Astrocyte of the cerebellum (primary cell): ENCODE results near the gene USP1.

Experiments
- DNase-seq: peaks from one replicate; pipeline ENCODE4 v3.0.0-alpha.2; 2011; ENCODE audit warnings: low read depth
- H3K4me3 ChIP-seq: 2 replicates; pipeline ENCODE4 v1.5.1; 2011; ENCODE audit warnings: mild to moderate bottlenecking, low read depth, low read length, moderate library complexity
- in situ Hi-C: cut with HindIII; loops from 2 replicates; pipeline ENCODE4 v1.10.0; 2017; ENCODE audit warnings: low sequenced_read_pairs
- TF ChIP-seq, protein P1 (sequence below): IDR thresholded peaks from 2 replicates; pipeline ENCODE4 v1.5.1; 2012; ENCODE audit warnings: low read length, low read depth, moderate library complexity, mild to moderate bottlenecking; ENCODE audit errors: missing control alignments

Gene USP1

GRCh38 chr1:62439652-62440371, 3.0 kb downstream of the USP1 start:
- H3K4me3 ChIP-seq: no peak overlapping the region
- TF ChIP-seq, protein P1, sequence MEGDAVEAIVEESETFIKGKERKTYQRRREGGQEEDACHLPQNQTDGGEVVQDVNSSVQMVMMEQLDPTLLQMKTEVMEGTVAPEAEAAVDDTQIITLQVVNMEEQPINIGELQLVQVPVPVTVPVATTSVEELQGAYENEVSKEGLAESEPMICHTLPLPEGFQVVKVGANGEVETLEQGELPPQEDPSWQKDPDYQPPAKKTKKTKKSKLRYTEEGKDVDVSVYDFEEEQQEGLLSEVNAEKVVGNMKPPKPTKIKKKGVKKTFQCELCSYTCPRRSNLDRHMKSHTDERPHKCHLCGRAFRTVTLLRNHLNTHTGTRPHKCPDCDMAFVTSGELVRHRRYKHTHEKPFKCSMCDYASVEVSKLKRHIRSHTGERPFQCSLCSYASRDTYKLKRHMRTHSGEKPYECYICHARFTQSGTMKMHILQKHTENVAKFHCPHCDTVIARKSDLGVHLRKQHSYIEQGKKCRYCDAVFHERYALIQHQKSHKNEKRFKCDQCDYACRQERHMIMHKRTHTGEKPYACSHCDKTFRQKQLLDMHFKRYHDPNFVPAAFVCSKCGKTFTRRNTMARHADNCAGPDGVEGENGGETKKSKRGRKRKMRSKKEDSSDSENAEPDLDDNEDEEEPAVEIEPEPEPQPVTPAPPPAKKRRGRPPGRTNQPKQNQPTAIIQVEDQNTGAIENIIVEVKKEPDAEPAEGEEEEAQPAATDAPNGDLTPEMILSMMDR: no peak
- in situ Hi-C loops: no loop called here
- peak; percentile 18 for DNase-seq

- TF ChIP-seq, protein P1: no peak
- DNase-seq: no peak
- in situ Hi-C loops: no loop called here
- no peak overlapping the region for H3K4me3 ChIP-seq
Observed at GRCh38 chr1:62444701-62445100, 7.9 kb downstream of the USP1 start.

DNA sequence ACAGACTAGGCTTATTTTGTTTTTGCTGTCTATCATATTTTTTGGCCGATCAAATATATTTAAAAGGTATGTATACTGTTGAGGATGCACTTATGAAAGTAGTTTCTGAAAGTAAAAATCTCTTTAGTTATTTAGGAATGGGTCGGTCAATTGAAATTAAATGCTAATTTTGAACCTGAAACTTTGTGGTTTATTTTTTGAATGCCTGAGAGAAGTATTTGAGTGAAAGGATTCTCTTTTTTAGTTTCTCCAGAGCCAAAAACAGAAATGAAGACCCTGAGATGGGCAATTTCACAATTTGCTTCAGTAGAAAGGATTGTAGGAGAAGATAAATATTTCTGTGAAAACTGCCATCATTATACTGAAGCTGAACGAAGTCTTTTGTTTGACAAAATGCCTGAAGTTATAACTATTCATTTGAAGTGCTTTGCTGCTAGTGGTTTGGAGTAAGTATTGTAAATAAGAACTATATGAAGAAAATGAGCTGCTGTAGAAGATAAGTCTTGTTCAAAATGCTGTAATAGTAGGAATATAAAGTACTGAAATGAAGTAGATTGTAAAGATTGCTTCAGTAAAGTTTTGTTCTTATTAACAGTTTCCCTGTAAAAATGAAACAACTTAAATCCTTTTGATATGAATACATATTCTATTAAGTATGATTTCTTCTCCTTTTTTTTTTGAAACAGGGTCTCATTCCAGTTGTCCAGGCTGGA, 11.5 kb downstream of the USP1 start:
- TF ChIP-seq, protein P1: no peak

DNA sequence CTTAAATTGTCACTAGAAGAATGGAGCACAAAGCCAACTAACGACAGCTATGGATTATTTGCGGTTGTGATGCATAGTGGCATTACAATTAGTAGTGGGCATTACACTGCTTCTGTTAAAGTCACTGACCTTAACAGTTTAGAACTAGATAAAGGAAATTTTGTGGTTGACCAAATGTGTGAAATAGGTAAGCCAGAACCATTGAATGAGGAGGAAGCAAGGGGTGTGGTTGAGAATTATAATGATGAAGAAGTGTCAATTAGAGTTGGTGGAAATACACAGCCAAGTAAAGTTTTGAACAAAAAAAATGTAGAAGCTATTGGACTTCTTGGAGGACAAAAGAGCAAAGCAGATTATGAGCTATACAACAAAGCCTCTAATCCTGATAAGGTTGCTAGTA, 13.5 kb downstream of the USP1 start:
- no peak overlapping the region for H3K4me3 ChIP-seq
- TF ChIP-seq, protein P1: no peak
- in situ Hi-C loops: no loop called here
- no peak for DNase-seq

More for the DNA sequence above, 11.5 kb downstream of the USP1 start:
- H3K4me3 ChIP-seq: no peak overlapping the region
- in situ Hi-C loops: no loop called here
- no peak for DNase-seq

GRCh38 chr1:62452951-62453350, 16.1 kb downstream of the USP1 start:
- H3K4me3 ChIP-seq: no peak overlapping the region
- DNase-seq: no peak
- in situ Hi-C loops: no loop called here
- TF ChIP-seq, protein P1: no peak

GRCh38 chr1:62457955-62458354, 21.1 kb downstream of the USP1 start:
- in situ Hi-C loops: no loop called here
- no peak for DNase-seq
- H3K4me3 ChIP-seq: no peak overlapping the region
- TF ChIP-seq, protein P1: no peak
